Uterus (tissue), 2 donors: ENCODE measurements around the gene ADGRD1.

Source experiments
- CTCF ChIP-seq, 4 experiments: fragments of 200-600 bp in 2 of 4; fragments of 450-650 bp in 2 of 4; sonication (generic) in 2 of 4; IDR thresholded peaks; one replicate each; pipeline ENCODE4 v1.5.1; 2016 to 2019; ENCODE audit warnings: antibody characterized with exemption in 4 of 4, mild to moderate bottlenecking in 2 of 4, moderate library complexity in 1 of 4
- POLR2A ChIP-seq, 2 donors: fragments of 450-650 bp; IDR thresholded peaks; one replicate each; pipeline ENCODE4 v1.6.1; 2016; ENCODE audit warnings: antibody characterized with exemption in 2 of 2, mild to moderate bottlenecking in 1 of 2, moderate library complexity in 1 of 2

GRCh38 chr12:131047789-131048610, 94.3 kb downstream of the ADGRD1 start:
- TF ChIP-seq CTCF (IDR thresholded peaks at IDR 0.05) (no peak), POLR2A (IDR thresholded peaks at IDR 0.05) (no peak)
